Kidney (tissue), 14 donors: ENCODE data around the gene TMEM61. TPM values are rescaled to one million over a fixed set of nuclear protein-coding genes. Genes with fewer than 3 reads are reported as not detected.
A peak's percentile ranks its signal among the peaks of the same experiment; 100 is the strongest.

Experiments
- DNase-seq, 5 donors: peaks; one replicate each; pipeline ENCODE4 v3.0.0-alpha.2; 2013 to 2020
- FAIRE-seq: peaks from 2 replicates; lab custom pipeline; 2012; peaks lifted over from hg19 to GRCh38; lab: Jason Lieb, UNC
- H3K27ac ChIP-seq, 2 donors: one replicate each; pipeline ENCODE4 v1.7.0; 2013; ENCODE audit warnings: low read depth in 2 of 2, low read length in 2 of 2, inconsistent platforms in 1 of 2
- H3K27me3 ChIP-seq: one replicate; pipeline ENCODE4 v1.7.1; 2013; ENCODE audit warnings: low read length, inconsistent platforms; ENCODE audit not compliant: control insufficient read depth, insufficient read depth
- H3K36me3 ChIP-seq, 3 donors: one replicate each; pipeline versions ENCODE4 v1.7.0 to v1.7.1; 2013; ENCODE audit warnings: low read length in 3 of 3, control low read depth in 1 of 3, inconsistent platforms in 1 of 3; ENCODE audit not compliant: insufficient read depth in 3 of 3, control insufficient read depth in 2 of 3
- H3K4me1 ChIP-seq, 3 donors: one replicate each; pipeline versions ENCODE4 v1.7.0 to v1.7.1; 2013; ENCODE audit warnings: low read length in 3 of 3, inconsistent platforms in 1 of 3, low read depth in 1 of 3; ENCODE audit not compliant: control insufficient read depth in 2 of 3, insufficient read depth in 2 of 3
- H3K4me3 ChIP-seq, 3 donors: one replicate each; pipeline versions ENCODE4 v1.7.0 to v1.8.1; 2013; ENCODE audit warnings: low read length in 3 of 3, control low read depth in 1 of 3, inconsistent platforms in 1 of 3
- H3K9ac ChIP-seq, 3 donors: one replicate each; pipeline versions ENCODE4 v1.7.0 to v1.7.1; 2013; ENCODE audit warnings: low read length in 3 of 3, control low read depth in 1 of 3, inconsistent platforms in 1 of 3
- H3K9me3 ChIP-seq, 3 donors: one replicate each; pipeline versions ENCODE4 v1.7.0 to v1.7.1; 2013; ENCODE audit warnings: low read length in 3 of 3, control low read depth in 1 of 3, inconsistent platforms in 1 of 3; ENCODE audit not compliant: control insufficient read depth in 2 of 3, insufficient read depth in 1 of 3
- intact Hi-C: fragments of 100-400 bp; cut with DNase I; formaldehyde crosslinking; loops from one replicate; pipeline ENCODE4 v1.11.1; 2022
- polyA plus RNA-seq: library from polyadenylated mRNA; stranded (reverse); fragments of 350-450 nt; fragmentation: Illumina TruSeq; extraction: RNeasy Lipid Tissue Mini Kit (QIAGEN cat#74804); gene quantifications from one replicate; pipeline ENCODE4 v1.2.3, GENCODE V29; 2014; ENCODE audit warnings: low read depth, low replicate concordance; ENCODE audit not compliant: insufficient read depth
- total RNA-seq: library from RNA; stranded (reverse); fragmentation: NEBNext Ultra II Directional; extraction: Animal tissue kit (Norgen Biotek cat#: 25700); gene quantifications from one replicate; pipeline ENCODE4 v1.2.1, GENCODE V29; 2021
- TF ChIP-seq, protein P1 (sequence below): IDR thresholded peaks from 3 replicates; pipeline ENCODE4 v1.5.1; 2012; ENCODE audit warnings: mild to moderate bottlenecking, moderate library complexity, borderline replicate concordance; ENCODE audit not compliant: insufficient read depth; ENCODE audit errors: extremely low read depth
- donor health status: control.
- donor health status: control.
- donor health status: control.
- donor health status: control.
- donor health status: control.
- donor health status: DM: yes; HTN: yes; CAD: no.
- donor health status: Normal renal cell carcinoma (clear cell type).

Gene TMEM61
- total and polyA plus RNA-seq, 2 donors from 2014 or later: 7.0 to 42.7 TPM

- Histone ChIP-seq H3K4me3 (peak overlapping the region in 2 of 3 donors; percentile 39 to 42), H3K9ac (peak overlapping the region in 1 of 3 donors; percentile 48), H3K27me3 (no peaks in the 10 kb centered on the region), H3K4me1 (peaks cover 0 to 8% (median 4%) of the 10 kb centered on the region in 3 donors), H3K36me3 (no peaks in the 10 kb centered on the region), H3K9me3 (no peaks in the 10 kb centered on the region), H3K27ac (peak overlapping the region in 1 of 2 donors; percentile 19)
- intact Hi-C loops: no loop called here
- peak; percentile 78 to 94 (median 89) for DNase-seq
- TF ChIP-seq, protein P1, sequence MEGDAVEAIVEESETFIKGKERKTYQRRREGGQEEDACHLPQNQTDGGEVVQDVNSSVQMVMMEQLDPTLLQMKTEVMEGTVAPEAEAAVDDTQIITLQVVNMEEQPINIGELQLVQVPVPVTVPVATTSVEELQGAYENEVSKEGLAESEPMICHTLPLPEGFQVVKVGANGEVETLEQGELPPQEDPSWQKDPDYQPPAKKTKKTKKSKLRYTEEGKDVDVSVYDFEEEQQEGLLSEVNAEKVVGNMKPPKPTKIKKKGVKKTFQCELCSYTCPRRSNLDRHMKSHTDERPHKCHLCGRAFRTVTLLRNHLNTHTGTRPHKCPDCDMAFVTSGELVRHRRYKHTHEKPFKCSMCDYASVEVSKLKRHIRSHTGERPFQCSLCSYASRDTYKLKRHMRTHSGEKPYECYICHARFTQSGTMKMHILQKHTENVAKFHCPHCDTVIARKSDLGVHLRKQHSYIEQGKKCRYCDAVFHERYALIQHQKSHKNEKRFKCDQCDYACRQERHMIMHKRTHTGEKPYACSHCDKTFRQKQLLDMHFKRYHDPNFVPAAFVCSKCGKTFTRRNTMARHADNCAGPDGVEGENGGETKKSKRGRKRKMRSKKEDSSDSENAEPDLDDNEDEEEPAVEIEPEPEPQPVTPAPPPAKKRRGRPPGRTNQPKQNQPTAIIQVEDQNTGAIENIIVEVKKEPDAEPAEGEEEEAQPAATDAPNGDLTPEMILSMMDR: peak; percentile 87
- FAIRE-seq: peak; percentile 65
Measured at GRCh38 chr1:54950369-54951163, 29.9 kb upstream of the TMEM61 start.

DNA sequence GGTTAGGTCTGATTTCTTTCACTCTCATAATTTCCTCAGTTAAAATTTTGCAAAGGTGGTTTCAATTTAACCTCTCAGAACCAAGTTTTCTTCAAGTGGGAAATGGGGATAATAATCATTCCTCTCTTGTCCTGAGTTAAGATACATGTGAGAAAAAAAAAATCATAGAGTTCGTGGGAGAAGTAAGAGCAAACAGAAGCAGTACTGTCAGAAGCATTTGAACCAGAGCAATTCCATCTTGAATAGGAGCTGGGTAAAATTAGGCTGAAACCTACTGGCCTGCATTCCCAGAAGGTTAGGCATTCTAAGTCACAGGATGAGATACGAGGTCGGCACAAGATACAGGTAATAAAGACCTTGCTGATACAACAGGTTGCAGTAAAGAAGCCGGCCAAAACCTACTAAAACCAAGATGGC lies 28.6 kb upstream of the TMEM61 start:
- peaks cover 0 to 8% (median 4%) of the 10 kb centered on the region in 3 donors for H3K4me1 ChIP-seq
- H3K27ac ChIP-seq: no peak overlapping the region
- H3K36me3 ChIP-seq: no peaks in the 10 kb centered on the region
- intact Hi-C loops: no loop called here
- TF ChIP-seq, protein P1: no peak
- H3K9me3 ChIP-seq: no peaks in the 10 kb centered on the region
- DNase-seq: no peak
- no peaks in the 10 kb centered on the region for H3K27me3 ChIP-seq
- H3K4me3 ChIP-seq: no peak overlapping the region
- FAIRE-seq: no peak
- no peak overlapping the region for H3K9ac ChIP-seq

DNA sequence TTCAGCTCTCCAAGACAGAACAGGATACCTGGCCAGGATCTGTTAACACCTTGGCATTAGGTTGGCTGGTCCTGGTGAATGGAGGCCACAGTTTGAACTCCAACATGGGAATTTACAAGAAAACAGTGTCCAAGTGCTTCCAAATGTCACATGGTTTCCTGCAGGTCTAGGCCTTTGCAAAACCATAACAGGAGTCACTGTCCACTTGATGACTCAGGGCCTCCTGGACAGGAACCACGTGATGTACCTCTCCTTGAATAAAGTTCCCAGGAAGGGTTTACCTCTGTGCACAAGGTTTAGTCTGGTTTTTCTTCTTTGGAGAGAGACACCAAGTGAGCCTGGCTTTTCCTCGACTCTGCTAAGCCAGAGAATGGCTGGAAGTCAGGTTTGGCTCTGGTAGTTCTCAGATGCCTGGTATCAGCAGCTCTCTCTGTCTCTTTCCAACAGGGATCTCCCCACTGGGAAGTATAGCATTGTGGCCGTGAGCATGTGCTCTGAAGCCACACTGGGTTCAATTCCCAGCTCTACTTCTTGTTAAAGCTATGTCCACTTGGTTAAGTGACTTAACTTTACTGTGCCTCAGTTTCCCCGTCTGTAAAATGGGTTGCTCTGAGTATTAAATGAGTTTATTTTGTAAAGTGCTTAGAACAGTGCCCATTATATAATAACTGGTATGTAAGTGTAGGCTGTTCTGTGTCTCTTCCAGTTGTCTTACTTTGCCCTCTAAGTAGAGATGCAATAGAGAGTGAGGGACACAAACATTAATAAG lies 27.3 kb upstream of the TMEM61 start:
- DNase-seq (no peak), FAIRE-seq (no peak)
- no peak overlapping the region for H3K9ac ChIP-seq
- no peaks in the 10 kb centered on the region for H3K27me3 ChIP-seq
- TF ChIP-seq, protein P1: no peak
- H3K9me3 ChIP-seq: peaks cover 0 to 4% (median 0%) of the 10 kb centered on the region in 3 donors
- H3K36me3 ChIP-seq: no peaks in the 10 kb centered on the region
- H3K27ac ChIP-seq: peak overlapping the region in 1 of 2 donors; percentile 7
- H3K4me1 ChIP-seq: peaks cover 0 to 8% (median 4%) of the 10 kb centered on the region in 3 donors
- intact Hi-C loops: no loop called here
- H3K4me3 ChIP-seq: no peak overlapping the region
